Measurements from ENCODE around the gene GNG8. TPM values are rescaled to one million over a fixed set of nuclear protein-coding genes. Genes with fewer than 3 reads are reported as not detected.

The GNG8 gene
- total RNA-seq = not detected

DNA sequence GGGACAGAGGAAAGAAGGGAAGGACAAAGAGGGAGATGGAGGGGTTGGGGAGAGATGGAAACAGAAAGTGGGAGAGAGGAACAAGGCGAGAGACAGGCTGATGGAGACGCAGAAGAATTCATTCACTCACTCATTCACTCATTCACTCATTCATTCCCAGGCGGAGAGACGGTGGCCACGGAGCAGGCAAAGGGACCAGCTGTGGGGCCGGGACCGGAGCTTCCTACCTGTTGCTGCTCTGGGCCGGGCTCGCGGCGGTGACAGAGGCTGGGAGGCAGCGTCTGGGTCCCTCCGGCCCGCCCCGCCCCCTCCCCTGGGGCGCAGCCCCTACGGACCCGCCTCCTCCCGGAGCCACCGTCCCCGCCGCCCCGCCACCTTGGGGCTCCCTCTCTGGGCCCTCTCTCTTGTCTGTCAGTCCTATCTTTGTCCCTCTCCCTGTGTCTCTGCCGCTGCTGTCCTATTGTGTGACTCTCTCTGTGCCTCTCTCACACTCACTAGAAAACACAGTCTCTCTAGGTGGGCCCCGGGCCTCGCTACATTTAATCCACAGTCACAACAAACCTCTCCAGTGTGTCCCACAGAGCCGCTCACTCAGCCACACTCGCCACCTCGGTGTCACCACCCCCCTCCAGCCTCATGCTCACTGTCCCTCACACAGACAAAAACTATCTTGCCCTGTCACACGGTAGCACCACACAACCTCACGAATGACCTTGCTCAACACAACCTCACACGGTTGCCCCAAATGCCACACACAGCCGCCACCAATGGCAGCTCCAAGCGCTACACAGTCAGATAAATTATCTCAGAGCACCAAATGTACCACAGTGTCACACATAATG lies at the start of gene GNG8:
TSS of gene GNG8 (minus strand) at position 283 of the 842 bp plus-strand sequence. CDS start 1,520 bp downstream, outside the sequence.
- Histone ChIP-seq H3K27me3 (peaks cover 36% of the 10 kb centered on the region), H3K27ac (no peak within 1 kb of the TSS)
- intact Hi-C loops (cut with DNase I) = no loop called here

DNA sequence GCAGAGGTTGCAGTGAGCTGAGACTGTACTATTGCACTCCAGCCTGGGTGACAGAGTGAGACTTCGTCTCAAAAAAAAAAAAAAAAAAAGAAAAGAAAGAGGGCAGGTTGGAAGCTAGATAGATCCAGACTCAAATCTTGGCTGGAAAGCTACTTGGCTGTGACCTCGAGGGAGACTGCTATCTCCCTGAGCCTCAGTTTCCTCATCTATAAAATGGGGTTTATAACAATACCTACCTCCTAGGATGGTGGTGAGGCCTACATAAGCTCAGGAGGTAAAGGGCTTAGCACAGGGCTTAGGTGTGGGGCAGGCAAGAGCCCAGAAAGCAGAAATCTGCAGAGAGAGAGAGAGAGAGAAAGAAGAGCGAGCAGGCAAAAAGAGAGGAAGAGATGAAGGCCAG lies 49.2 kb upstream of the GNG8 start:
- intact Hi-C loops (cut with DNase I) = no loop called here
- TF ChIP-seq, protein P1, sequence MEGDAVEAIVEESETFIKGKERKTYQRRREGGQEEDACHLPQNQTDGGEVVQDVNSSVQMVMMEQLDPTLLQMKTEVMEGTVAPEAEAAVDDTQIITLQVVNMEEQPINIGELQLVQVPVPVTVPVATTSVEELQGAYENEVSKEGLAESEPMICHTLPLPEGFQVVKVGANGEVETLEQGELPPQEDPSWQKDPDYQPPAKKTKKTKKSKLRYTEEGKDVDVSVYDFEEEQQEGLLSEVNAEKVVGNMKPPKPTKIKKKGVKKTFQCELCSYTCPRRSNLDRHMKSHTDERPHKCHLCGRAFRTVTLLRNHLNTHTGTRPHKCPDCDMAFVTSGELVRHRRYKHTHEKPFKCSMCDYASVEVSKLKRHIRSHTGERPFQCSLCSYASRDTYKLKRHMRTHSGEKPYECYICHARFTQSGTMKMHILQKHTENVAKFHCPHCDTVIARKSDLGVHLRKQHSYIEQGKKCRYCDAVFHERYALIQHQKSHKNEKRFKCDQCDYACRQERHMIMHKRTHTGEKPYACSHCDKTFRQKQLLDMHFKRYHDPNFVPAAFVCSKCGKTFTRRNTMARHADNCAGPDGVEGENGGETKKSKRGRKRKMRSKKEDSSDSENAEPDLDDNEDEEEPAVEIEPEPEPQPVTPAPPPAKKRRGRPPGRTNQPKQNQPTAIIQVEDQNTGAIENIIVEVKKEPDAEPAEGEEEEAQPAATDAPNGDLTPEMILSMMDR (IDR thresholded peaks at IDR 0.05) = no peak
- H3K9ac ChIP-seq (ENCODE audit: low read depth in 2 of 2, low read length in 2 of 2) = no peak overlapping the region
- no peaks in the 10 kb centered on the region for H3K4me1 ChIP-seq
- no peak overlapping the region for H3K4me3 ChIP-seq
- H3K9me3 ChIP-seq = no peaks in the 10 kb centered on the region
- no peaks in the 10 kb centered on the region for H3K27me3 ChIP-seq
- H3K27ac ChIP-seq = no peak overlapping the region
- no peak for DNase-seq
- H3K36me3 ChIP-seq = peaks cover 6% of the 10 kb centered on the region

More for the DNA sequence above, at the start of gene GNG8:
- H3K4me1 ChIP-seq = peaks cover 19% of the 10 kb centered on the region
- TF ChIP-seq, protein P1 (IDR thresholded peaks at IDR 0.05) = no peak
- no peak within 1 kb of the TSS for H3K9ac ChIP-seq (ENCODE audit: low read depth in 2 of 2, low read length in 2 of 2)
- no peak within 1 kb of the TSS for H3K4me3 ChIP-seq
- DNase-seq = no peak
- no peaks in the 10 kb centered on the region for H3K9me3 ChIP-seq
- no peaks in the 10 kb centered on the region for H3K36me3 ChIP-seq

DNA sequence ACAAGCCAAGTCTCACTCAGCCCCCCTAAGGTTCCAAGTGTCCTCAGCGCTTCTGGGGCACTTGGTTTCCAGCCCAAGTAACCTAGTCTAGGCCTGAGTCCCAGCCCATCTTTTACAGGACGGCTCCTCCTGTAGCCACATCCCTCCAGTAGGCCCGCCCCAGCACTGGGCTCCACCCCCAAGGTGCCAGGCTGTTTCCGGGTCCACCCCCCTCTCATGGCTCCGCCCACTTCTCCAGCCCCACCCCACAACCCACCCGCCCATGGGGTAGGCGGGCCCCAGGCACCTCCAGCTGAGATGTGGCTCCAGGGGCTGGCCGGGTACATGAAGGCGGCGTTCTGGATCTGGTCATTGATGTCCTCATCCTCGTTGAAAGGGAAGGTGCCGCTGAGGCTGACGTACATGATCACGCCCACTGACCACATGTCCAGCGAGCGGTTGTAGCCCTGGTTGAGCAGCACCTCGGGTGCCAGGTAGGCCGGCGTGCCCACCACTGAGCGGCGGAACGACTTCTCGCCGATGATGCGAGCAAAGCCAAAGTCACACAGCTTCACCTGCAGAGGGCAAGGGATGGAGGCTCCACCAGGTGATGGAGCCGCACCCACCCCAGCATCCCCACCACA lies 42.2 kb upstream of the GNG8 start:
- no peak overlapping the region for H3K9ac ChIP-seq (ENCODE audit: low read depth in 2 of 2, low read length in 2 of 2)
- no peaks in the 10 kb centered on the region for H3K9me3 ChIP-seq
- H3K27ac ChIP-seq = no peak overlapping the region
- intact Hi-C loops (cut with DNase I) = no loop called here
- H3K4me3 ChIP-seq = no peak overlapping the region
- no peaks in the 10 kb centered on the region for H3K27me3 ChIP-seq
- TF ChIP-seq, protein P1 (IDR thresholded peaks at IDR 0.05) = no peak
- peak; percentile 53 for DNase-seq
- H3K4me1 ChIP-seq = no peaks in the 10 kb centered on the region
- peaks cover 7% of the 10 kb centered on the region for H3K36me3 ChIP-seq

DNA sequence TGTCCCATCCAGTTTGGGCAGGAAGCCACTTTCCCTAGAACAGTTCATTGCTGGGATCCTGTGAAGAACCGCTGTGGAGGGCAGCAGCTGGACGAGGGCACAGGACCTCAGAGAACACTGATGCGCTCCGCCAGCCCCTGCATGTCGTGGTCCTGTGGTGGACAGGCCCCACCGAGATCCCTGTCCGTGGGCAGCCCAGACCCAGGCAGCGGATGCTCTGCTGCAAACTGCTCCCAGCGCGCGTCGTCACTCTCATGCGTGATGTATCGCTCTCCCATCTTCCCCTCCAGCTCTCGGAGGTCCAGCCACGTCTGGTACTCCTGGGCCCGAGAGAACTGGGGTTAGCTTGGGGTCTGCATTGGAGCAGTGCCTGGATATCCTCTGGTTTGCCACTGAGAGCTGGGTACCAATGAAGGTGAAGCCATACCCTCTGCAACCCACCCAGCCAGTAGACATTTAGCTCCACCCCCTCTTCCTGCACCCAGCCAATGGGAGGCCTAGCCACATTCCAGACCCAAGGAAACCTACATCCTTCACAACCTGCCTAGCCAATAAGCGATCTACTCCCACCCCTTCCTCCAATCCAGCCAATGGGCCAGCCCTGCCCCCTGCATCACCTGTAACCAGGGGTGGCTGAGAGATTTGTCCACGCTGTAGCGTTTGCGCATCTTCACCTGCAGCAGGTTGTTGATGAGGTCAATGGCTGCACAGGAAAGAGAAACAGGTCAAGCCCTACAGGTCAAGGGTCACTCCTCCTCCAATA lies 38.6 kb upstream of the GNG8 start:
- Histone ChIP-seq H3K4me3 (no peak overlapping the region), H3K9ac (ENCODE audit: low read depth in 2 of 2, low read length in 2 of 2) (no peak overlapping the region), H3K4me1 (no peaks in the 10 kb centered on the region), H3K36me3 (peaks cover 7% of the 10 kb centered on the region), H3K27me3 (no peaks in the 10 kb centered on the region), H3K9me3 (no peaks in the 10 kb centered on the region), H3K27ac (no peak overlapping the region)
- intact Hi-C loops (cut with DNase I) = no loop called here
- no peak for DNase-seq
- TF ChIP-seq, protein P1 (IDR thresholded peaks at IDR 0.05) = no peak

DNA sequence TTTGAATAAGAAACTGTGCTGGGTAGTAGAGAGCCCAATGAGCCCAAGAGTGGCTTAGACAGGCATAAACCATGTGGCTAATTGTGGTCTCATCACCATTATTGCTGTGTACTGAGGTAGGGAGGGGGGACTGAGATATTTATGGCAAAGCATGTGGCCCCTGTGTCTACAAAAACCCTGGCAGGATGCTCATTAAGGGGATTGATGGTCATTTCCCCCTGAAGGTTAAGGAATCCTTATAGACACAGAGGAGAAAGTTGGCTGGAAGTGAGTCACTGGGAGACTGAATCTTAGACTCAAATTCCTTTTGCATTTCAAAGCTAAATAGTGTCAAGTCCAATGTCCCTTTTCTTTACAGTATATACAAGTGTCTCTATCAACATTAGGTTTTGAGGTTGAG lies 34.8 kb upstream of the GNG8 start:
- no peak for DNase-seq
- TF ChIP-seq, protein P1 (IDR thresholded peaks at IDR 0.05) = no peak
- Histone ChIP-seq H3K9me3 (no peaks in the 10 kb centered on the region), H3K9ac (ENCODE audit: low read depth in 2 of 2, low read length in 2 of 2) (no peak overlapping the region), H3K36me3 (peaks cover 7% of the 10 kb centered on the region), H3K27ac (no peak overlapping the region), H3K4me3 (no peak overlapping the region), H3K27me3 (no peaks in the 10 kb centered on the region), H3K4me1 (no peaks in the 10 kb centered on the region)
- intact Hi-C loops (cut with DNase I) = no loop called here

Data from colonic mucosa (tissue), 4 donors.